GM19239 (cell line): ENCODE data around the gene TDRKH.
A peak's percentile ranks its signal among the peaks of the same experiment; 100 is the strongest.
"Not testable (repeated sequence)": the region's sequence is repeated elsewhere in the genome, so short reads cannot be mapped to it uniquely, and the experiment has no call there.

Experiments
- DNase-seq: peaks from one replicate; pipeline ENCODE4 v3.0.0; 2011; ENCODE audit warnings: low spot score; ENCODE audit not compliant: insufficient read length
- FAIRE-seq: peaks from 2 replicates; lab custom pipeline; 2011; peaks lifted over from hg19 to GRCh38; lab: Jason Lieb, UNC

Gene TDRKH

DNA sequence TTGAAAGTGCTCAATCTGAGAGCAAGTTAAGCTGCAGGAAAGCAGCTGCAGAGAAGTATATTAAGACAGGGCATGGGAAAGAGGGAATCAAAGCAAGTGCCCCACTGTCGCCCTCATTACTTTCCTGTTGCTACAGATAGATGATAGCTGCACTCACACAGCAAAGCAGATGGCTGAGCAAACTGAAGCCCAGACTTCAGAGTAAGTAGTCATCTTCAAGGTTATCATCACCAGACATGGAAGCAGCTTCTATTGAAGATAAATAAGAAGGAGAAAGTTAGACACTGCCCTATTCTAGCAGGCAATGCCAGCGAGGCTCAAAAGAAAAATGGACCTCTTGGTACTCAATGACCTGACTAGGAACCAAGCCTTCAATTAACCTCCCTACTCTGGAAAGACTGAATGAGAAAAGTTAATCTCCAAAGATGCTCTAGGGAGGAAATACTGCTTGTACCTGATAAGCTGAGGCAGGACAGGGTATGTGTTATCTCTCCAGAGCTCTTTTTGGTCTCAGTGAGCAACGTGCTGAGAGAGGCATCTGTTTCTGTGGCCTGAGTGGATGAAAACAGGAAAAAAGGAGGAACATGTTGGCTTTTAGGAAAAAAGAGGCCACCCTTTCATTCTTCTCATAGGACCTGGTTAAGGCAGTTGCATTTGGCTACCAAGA lies 15.9 kb downstream of the TDRKH start:
- FAIRE-seq (no peak), DNase-seq (no peak)

DNA sequence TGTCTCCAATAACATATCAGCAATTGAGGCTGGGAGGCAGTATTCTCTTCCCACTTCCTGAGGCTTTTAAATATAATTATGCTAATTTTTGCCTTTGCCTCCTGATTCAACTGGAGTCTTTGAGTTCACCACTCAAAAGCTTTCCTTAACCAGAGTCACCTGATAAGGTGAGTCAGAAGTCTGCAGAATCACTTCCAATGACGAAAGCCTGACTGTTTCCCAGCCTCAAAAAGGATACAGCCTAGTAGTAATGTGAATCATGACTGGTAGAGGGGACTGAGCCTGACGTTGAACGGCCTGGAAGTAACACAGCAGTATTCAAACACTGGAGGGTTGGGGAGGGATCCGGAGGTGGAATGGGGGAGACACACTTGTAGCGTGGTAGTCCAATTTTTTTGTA lies 16.6 kb downstream of the TDRKH start:
- DNase-seq (no peak), FAIRE-seq (no peak)

DNA sequence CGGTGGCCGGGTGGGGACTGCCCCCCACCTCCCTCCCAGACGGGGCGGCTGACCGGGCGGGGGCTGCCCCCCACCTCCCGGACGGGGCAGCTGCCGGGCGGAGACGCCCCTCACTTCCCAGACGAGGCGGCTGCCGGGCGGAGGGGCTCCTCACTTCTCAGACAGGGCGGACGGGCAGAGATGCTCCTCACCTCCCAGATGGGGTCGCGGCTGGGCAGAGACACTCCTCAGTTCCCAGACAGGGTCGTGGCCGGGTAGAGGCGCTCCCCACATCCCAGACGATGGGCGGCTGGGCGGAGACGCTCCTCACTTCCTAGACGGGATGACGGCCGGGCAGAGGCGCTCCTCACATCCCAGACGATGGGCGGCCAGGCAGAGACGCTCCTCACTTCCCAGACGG lies 21.0 kb downstream of the TDRKH start:
- not testable (repeated sequence) for DNase-seq, FAIRE-seq

DNA sequence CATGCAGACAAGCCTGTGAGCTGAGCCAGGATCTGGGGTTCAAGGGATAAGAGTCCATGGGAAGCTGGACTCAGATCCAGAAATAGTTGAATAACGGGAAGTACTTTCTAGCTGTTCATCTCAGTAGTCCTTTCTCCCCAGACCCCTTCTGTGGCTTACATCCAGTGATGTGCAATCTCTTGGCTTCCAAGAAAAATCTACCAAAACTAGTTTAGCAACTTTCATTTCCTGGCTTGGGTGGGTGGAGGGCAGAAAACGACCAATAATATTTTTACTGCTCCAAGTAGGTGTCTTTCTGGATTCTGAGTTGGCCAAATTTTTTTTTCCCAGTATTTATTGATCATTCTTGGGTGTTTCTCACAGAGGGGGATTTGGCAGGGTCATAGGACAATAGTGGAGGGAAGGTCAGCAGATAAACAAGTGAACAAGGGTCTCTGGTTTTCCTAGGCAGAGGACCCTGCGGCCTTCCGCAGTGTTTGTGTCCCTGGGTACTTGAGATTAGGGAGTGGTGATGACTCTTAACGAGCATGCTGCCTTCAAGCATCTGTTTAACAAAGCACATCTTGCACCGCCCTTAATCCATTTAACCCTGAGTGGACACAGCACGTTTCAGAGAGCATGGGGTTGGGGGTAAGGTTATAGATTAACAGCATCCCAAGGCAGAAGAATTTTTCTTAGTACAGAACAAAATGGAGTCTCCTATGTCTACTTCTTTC lies 21.8 kb downstream of the TDRKH start:
- not testable (repeated sequence) for DNase-seq, FAIRE-seq

DNA sequence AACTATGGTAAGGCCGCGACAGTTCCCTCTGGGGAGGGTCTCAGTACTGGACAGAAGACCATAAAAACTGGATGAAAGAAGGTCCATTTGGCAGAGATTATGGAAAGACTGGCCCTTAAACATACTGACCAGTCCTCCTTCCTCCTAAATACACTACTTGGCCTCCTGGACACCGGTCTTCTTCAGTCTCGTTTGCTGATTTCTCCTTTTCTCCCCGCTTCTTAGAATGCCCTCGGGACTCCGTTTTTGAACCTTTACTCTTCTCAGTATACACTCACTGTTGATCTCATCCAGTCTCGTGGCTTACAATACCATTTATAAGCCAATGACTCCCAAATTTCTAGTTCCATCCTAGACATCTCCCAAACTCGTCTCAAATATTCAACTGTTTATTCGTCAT lies 26.3 kb downstream of the TDRKH start:
- no peak for DNase-seq
- FAIRE-seq = peak; percentile 76

DNA sequence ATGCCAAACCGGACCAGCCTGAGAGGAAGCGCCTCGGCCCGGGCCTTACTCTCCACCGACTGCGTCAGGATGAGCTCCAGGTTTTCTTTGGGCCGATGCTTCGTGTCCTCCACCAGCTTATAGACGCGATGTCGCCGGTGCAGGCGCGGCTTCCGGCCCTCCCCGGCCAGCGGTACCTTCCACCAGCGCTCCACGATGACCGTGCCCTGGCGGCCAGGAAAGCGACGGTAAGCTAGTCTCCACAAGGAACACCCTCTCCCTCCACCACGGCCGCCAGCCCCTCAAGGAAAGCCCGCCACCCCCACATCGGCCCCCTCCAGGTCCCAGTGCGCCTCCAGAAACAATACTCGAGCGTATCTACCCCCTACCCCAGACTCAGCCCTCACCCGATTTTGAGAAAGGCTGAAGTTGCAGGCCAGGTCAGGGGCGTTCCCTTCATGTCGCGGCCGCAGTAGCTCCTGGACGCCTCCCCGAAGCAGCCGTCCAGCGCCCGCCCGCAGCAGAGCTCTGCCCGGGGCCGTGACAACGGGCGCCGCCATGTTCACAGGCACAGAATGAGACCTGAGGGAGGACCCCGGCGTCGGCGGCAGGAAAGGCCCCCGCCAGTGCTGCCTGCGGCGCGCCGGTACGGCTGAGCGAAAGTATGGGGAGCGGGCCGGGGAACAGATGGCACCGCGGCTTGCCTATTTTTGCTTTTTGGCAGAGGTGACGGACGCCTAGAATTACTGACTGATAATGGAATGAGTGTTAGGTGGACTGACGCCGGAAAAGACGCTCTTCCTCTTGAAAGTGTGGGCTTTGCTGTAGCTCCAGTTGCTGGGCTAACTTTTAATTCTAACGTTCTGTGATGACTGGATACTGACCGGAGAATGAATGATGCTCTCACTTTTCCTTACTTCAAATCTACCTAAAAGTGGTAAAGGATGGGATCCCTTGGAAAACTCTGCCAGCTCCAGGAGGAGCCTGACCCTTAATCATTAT lies 27.1 kb downstream of the TDRKH start, which contains the start of gene MRPL9:
Gene MRPL9, minus strand, starts transcription at position 556 of the 981 bp plus-strand sequence. Its CDS starts 17 bp downstream, at position 539.
- DNase-seq (peak; percentile 94), FAIRE-seq (peak; percentile 91)

DNA sequence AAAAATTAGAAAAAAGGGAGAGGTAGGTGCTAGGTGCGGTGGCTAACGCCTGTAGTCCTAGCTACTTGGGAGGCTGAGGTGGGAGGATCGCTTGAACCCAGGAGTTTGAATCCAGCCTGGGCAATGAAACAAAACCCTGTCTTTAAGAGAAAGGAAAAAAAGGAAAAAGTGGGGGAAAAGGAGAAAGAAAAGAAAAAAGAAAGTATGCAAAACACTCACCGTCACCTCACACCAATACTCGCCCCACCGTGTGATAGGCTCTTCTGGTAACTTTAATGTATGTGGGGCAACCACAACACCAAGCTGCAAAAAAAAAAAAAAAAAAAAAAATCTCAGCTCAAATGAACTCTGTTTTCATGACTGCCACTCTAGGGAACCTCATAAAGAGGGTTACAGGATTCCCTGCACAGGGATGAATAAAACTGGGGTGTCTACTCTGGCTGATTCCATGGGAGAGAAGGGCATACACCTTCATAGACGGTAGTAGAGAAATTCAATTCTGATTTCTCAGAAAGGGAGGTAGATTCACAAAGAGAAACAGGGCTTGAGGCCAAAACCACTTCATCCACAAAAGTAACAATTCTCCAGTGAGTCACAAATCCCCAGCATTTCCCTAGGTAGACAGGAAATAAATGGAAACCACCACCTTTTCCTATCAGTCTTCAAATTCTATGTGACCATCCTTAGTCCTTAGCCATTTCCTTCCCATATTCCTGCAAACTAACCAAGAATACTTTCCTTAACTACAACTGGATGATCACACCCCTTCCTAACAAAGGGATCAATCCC lies 29.5 kb downstream of the TDRKH start:
- DNase-seq (no peak), FAIRE-seq (no peak)

DNA sequence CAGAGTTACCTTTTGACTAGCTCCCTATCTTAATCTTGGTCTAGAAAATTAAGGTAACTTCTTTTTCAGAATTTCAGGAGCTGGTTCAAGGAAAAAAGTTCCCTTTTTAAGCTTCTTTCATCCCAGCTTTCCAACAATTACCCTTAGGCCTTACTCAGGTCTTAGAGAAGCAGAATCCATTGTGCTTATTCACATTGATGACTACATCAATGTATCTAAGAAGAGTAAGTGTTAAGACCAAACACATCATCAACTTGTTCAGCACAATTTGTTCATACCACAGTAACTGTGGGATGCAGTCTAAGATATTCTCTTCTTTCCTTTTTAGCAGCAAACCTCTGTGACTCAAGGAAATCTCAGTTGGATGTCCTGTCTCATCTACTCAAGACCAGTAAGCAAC lies 31.1 kb downstream of the TDRKH start:
- DNase-seq = no peak
- no peak for FAIRE-seq

DNA sequence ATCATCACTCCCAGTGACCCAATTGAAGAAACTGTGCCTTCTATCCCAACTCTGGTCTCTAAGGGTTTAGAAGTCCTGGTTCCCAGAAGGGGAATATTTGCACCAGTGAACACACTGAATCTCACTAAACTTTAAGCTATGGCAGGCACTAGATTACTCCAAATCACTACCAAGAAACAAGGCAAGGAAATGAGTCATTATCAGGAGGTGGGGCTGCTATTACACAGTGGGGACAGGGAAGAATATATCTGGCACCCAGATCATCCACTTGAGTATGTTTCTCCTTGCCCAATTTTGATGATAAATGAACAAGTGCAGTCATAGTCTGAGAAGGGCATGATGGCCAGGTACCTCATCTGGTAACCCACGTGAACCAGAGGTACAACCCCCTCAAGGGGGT lies 34.0 kb downstream of the TDRKH start:
- no peak for DNase-seq
- FAIRE-seq = no peak

DNA sequence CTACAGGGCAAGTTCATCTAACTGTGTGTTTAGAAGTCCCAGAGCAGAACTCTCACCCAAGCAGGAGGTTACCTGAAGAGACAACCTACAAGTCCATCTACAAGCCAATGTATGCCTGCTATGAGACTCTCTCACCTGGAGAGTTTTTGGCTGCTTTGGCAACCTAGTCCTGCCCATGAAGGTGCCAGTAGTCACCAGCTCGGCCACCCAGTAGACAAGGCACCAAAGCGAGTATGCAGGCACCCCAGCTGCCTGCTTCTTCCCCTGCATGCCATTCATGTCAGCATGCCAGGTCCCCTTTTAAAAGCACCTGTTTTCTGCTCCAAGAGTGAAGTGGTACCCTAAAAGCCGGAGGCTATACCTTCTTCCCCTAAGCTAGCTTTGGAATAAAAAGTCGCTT lies 48.8 kb downstream of the TDRKH start:
- DNase-seq (no peak), FAIRE-seq (no peak)

DNA sequence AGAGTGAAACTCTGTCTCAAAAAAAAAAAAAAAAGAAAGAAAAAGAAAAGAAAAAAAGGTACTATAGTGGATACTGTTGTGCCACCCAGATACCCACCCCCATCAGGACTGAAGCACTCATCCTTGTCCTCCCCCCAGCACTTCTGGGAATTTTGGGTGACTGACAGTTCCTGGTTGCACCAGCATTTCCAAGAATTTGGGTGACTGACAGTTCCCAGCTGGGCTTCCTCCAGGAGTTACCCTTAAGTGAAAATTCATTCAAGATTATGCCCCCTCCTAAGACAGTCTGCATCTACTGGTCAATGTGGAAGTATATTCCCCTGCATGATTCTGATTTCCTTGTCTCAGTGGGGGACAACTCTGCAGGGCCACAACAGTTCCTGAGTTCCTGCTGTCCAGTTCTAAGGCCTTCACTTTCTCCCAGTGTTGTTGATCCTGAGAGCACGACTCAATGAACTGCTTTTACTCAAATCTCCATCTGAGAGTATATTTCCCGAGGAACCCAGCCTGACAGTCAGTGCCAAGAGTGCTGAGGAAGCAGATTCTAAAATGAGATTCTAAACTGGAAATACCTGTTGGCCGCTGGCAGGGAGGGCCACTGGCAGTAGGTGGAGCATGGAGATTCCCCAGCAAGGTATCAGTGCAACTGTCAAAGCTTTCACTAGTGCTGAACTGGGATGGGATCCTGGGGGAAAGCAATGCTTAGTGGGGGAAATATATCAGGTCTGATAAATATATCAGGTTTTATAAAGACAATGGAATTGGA lies 50.5 kb downstream of the TDRKH start:
- DNase-seq = no peak
- FAIRE-seq = no peak

DNA sequence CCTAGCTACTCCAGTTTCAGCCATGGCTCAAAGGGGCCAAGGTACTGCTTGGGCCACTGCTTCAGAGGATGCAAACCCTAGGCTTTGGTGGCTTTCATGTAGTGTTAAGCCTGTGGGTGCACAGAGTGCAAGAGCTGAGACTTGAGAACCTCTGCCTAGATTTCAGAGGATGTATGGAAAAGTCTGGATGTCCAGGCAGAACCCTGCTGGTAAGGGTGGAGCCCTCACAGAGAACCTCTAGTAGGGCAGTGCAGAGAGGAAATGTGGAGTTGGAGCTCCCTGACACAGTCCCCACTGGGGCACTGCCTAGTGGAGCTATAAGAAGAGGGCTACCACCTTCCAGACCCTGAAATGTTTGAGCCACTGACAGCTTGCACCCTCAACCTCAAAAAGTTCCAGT lies 52.8 kb downstream of the TDRKH start:
- no peak for FAIRE-seq
- DNase-seq = no peak

DNA sequence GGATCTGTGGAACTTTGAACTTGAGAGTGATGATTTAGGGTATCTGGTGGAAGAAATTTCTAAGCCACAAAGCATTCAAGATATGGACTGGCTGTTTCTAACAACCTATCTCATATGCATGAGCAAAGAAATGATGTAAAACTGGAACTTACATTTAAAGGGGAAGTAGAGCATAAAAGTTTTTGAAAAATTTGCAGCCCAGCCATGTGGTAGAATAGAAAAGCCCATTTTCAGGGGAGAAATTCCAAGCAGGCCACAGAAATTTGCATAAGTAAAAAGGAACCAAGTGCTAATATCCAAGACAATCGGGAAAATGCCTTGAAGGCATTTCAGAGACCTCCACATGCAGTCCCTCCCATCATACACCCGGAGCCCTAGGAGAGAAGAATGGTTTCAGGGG lies 53.3 kb downstream of the TDRKH start:
- no peak for DNase-seq
- no peak for FAIRE-seq

DNA sequence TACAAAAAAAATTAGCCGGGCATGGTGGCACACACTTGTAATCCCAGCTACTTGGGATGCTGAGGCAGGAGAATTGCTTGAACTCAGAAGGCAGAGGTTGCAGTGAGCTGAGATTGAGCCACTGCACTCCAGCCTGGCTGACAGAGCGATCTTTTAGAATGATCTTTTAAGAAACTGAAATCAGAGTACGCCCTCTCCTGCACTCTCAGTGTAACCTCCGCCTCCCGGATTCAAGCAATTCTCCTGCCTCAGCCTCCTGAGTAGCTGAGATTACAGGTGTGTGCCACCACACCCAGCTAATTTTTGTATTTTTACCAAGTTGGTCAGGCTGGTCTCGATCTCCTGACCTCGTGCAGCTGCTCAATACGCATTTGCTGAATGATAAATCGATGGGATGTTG lies 56.3 kb downstream of the TDRKH start:
- not testable (repeated sequence) for FAIRE-seq, DNase-seq

DNA sequence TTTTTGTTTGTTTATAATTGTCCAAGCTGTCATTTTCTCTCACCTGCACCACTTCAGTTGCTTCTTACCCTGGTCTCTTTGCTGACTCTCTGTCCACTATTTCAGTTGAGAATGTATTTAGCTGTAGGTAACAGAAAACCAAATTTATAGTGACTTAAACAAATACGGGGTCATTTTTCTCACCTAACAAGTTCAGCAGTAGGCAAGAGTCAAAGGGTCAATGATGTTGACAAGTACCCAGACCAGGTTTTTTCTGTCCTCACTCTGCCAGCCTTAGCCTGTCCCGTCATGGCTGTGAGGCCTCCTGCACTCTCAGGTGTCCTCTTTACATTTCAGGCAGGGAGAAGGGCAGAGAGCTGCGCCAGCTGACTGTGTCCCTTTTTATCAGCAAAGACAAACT lies 57.2 kb downstream of the TDRKH start:
- DNase-seq (no peak), FAIRE-seq (no peak)

DNA sequence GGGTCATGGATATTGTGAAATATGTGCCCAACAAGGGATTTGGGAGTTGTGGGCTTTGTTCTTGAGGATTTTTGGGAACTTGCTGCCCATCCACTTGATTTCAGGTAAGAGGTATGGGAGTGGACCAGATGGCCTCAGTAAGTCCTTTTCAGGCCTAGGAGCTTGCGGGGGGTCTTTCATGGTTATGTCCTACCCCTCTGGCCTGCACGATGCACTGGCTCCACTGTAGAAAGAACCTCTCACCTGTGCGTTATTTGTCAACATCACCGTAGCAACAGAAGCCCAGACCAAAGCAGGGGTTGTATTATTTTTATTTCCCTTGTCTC lies 60.4 kb downstream of the TDRKH start:
- no peak for FAIRE-seq

DNA sequence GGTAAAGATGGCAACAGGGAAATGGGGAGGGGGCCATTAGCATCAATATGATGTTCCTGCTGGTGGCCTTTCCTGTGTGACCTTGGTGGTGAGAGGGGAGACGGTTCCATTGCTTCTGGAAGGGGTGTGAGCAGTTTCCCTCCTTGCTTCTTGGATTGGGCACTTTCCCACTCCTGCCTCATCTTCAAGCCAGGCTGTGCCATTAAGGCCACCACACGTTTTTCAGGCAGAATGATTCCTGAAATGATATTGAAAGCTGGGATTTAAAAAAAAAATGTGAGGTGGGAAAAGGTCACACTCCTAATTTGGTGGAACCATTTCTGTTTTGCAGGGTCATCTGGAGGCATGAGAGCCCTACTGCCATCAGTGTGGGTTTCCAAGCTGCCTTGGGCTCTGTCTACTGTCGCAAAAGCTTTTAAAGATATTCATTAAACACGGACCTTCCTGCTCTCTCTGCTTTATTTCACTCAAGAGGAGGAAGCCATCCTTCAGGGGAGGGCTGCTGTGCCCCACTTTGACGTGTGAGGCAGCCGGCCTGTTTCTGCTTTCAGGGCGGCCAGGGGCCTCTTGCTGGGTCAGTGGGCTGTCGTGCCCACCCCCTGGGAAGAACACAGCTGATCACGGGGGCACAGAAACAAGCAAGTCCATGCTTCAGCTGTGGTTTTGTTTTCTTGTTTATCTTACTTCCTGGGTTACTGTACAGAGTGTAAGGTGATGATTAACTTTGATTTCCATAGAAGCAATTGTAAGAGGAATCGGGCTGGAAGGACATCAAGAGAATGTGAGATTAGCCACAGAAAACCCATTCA lies 60.9 kb downstream of the TDRKH start:
- no peak for DNase-seq
- FAIRE-seq = no peak

More for the DNA sequence above, 60.4 kb downstream of the TDRKH start:
- no peak for DNase-seq
